Suppressor macrophage (primary cell): ENCODE measurements around the gene MTMR10.

ENCODE experiments used
- DNase-seq, 4 experiments: peaks; one replicate each; pipeline ENCODE4 v3.0.0-alpha.2; 2020 to 2022

MTMR10 gene

GRCh38 chr15:31013863-31014607, 22.6 kb upstream of the MTMR10 start:
- peak; percentile 15 to 52 (median 18) for DNase-seq

GRCh38 chr15:31012455-31012854, 21.0 kb upstream of the MTMR10 start:
- DNase-seq = no peak

GRCh38 chr15:31010036-31010435, 18.6 kb upstream of the MTMR10 start:
- no peak for DNase-seq

GRCh38 chr15:31005660-31006059, 14.2 kb upstream of the MTMR10 start:
- peak in 3 of 4 experiments; percentile 11 to 57 (median 49) for DNase-seq

GRCh38 chr15:31004220-31004733, 12.8 kb upstream of the MTMR10 start:
- peak; percentile 46 to 70 (median 54) for DNase-seq

- DNase-seq = no peak
Measured at GRCh38 chr15:31001702-31002101, 10.3 kb upstream of the MTMR10 start.

GRCh38 chr15:30999729-31000128, 8.3 kb upstream of the MTMR10 start:
- DNase-seq = no peak

- no peak for DNase-seq
Measured at GRCh38 chr15:30997270-30997669, 5.8 kb upstream of the MTMR10 start.

- no peak for DNase-seq
Measured at GRCh38 chr15:30992249-30992864, 929 bp upstream of the MTMR10 start.

GRCh38 chr15:30990446-30991254, 778 bp downstream of the MTMR10 start:
- peak; percentile 29 to 85 (median 66) for DNase-seq

- DNase-seq = peak in 3 of 4 experiments; percentile 7 to 23 (median 20)
Measured at GRCh38 chr15:30990036-30990435, 1.4 kb downstream of the MTMR10 start.

GRCh38 chr15:30985081-30985531, 6.3 kb downstream of the MTMR10 start:
- DNase-seq = peak; percentile 21 to 50 (median 38)

GRCh38 chr15:30984542-30984941, 6.9 kb downstream of the MTMR10 start:
- no peak for DNase-seq

- DNase-seq = no peak
Measured at GRCh38 chr15:30984118-30984517, 7.3 kb downstream of the MTMR10 start.

GRCh38 chr15:30979457-30979856, 12.0 kb downstream of the MTMR10 start:
- peak; percentile 44 to 78 (median 66) for DNase-seq

GRCh38 chr15:30978328-30978727, 13.1 kb downstream of the MTMR10 start:
- no peak for DNase-seq

GRCh38 chr15:30974112-30974511, 17.3 kb downstream of the MTMR10 start:
- DNase-seq = no peak

GRCh38 chr15:30973379-30973778, 18.0 kb downstream of the MTMR10 start:
- DNase-seq = no peak

- DNase-seq = no peak
Measured at GRCh38 chr15:30969724-30970123, 21.7 kb downstream of the MTMR10 start.

GRCh38 chr15:30963681-30964080, 27.7 kb downstream of the MTMR10 start:
- DNase-seq = no peak

- DNase-seq = no peak
Measured at GRCh38 chr15:30962659-30963058, 28.8 kb downstream of the MTMR10 start.

- no peak for DNase-seq
Measured at GRCh38 chr15:30962079-30962478, 29.3 kb downstream of the MTMR10 start.

- DNase-seq = no peak
Measured at GRCh38 chr15:30958219-30958618, 33.2 kb downstream of the MTMR10 start.
